GM12873 (cell line): ENCODE data around the gene ADNP2.

ENCODE experiments used
- TF ChIP-seq, protein P1 (sequence below): IDR thresholded peaks from 2 replicates; pipeline ENCODE4 v1.5.1; 2012; ENCODE audit warnings: low read depth, mild to moderate bottlenecking, moderate library complexity, low read length, control low read depth; ENCODE audit not compliant: insufficient read depth; ENCODE audit errors: missing control alignments

ADNP2 gene

DNA sequence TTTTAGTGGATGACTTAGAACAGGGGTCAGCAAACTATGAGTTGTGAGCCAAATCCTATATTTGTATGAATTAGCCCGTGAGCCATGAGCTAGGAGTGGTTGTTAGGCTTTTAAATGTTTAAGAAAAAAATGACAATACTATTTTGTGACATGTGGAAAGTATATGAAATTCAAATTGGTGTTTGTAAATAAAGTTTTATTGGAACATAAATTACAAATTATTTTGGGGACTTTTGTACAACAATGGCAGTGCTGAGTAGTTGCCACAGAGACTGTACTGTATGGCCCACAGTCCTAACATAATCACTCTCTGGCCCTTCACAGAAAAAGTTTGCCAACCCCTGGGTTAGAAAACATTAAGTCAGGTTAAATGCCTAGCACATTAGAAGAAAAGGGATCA, 26.1 kb downstream of the ADNP2 start:
- TF ChIP-seq, protein P1, sequence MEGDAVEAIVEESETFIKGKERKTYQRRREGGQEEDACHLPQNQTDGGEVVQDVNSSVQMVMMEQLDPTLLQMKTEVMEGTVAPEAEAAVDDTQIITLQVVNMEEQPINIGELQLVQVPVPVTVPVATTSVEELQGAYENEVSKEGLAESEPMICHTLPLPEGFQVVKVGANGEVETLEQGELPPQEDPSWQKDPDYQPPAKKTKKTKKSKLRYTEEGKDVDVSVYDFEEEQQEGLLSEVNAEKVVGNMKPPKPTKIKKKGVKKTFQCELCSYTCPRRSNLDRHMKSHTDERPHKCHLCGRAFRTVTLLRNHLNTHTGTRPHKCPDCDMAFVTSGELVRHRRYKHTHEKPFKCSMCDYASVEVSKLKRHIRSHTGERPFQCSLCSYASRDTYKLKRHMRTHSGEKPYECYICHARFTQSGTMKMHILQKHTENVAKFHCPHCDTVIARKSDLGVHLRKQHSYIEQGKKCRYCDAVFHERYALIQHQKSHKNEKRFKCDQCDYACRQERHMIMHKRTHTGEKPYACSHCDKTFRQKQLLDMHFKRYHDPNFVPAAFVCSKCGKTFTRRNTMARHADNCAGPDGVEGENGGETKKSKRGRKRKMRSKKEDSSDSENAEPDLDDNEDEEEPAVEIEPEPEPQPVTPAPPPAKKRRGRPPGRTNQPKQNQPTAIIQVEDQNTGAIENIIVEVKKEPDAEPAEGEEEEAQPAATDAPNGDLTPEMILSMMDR = no peak

DNA sequence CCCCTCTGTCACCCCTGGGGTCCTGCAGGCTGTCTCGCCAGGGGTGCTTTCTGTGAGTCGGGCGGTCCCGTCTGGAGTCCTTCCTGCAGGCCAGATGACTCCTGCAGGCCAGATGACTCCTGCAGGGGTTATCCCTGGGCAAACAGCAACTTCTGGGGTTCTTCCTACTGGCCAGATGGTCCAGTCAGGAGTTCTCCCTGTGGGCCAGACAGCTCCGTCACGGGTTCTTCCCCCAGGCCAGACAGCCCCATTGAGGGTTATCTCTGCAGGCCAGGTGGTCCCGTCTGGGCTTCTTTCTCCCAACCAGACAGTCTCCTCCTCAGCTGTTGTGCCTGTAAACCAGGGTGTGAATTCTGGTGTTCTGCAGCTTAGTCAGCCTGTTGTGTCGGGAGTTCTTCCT, 27.6 kb downstream of the ADNP2 start:
- TF ChIP-seq, protein P1 = no peak

DNA sequence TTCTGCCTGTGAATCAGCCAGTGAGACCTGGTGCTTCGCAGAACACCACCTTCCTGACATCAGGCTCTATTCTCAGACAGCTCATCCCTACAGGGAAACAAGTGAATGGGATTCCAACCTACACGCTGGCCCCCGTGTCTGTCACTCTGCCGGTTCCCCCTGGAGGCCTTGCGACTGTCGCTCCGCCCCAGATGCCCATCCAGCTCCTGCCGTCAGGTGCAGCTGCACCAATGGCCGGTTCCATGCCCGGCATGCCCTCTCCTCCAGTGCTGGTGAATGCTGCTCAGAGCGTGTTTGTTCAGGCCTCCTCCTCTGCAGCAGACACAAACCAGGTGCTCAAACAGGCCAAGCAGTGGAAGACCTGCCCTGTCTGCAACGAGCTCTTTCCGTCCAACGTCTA, 28.1 kb downstream of the ADNP2 start:
- TF ChIP-seq, protein P1 = no peak

DNA sequence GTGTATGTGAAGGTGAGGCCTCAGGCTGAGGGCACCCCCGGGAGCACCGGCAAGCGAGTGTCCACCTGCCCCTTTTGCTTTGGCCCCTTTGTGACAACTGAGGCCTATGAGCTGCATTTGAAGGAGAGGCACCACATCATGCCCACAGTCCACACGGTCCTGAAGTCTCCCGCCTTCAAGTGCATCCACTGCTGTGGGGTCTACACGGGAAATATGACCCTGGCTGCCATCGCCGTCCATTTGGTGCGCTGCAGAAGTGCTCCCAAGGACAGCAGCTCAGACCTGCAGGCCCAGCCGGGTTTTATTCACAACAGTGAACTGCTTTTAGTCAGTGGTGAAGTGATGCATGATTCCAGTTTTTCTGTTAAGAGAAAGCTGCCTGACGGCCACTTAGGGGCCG, 28.9 kb downstream of the ADNP2 start:
- TF ChIP-seq, protein P1 = no peak

DNA sequence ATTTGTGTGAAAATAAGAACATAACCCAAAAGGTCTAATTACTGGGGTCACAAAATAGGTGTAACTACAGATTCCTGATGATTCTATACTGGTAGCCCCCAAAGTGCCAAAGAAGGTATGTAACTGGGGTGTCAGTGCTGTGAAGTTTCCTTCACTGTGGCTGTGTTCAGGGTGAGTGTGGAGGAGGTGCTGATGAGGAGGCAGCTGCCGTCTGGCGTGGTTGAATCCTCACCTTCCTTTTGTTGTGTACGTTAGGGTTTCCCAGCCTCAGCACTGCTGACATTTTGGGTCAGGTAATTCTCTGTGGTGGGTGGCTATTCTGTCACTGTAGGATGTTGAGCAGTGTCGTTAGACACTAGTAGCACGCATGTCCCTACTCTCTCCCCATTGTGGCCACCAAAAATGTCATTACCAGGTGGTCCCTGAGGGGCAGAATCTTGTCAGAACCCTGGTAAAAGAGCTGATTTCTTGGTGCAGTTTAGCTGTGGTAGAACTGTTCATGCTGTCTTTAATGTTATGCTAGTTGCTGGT, 31.5 kb downstream of the ADNP2 start:
- TF ChIP-seq, protein P1 = no peak

DNA sequence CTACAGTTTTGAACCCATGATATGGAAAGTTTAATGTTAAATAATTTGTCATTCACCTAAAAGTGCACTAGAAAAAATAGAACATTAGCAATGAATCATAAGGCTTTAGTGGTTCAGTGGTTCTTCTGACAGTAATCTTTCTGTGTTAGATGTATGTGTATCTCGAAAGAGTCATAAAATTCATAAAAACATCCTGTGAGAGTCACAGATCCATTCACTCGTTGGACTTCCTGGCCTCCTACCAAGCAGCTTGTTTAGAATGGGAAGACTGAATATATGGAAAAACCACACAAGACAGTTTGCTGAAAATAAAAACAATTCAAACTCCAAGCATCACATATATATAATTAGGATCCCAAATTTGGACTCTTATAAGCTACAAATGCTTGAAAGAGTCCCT, 34.8 kb downstream of the ADNP2 start:
- TF ChIP-seq, protein P1 = no peak

DNA sequence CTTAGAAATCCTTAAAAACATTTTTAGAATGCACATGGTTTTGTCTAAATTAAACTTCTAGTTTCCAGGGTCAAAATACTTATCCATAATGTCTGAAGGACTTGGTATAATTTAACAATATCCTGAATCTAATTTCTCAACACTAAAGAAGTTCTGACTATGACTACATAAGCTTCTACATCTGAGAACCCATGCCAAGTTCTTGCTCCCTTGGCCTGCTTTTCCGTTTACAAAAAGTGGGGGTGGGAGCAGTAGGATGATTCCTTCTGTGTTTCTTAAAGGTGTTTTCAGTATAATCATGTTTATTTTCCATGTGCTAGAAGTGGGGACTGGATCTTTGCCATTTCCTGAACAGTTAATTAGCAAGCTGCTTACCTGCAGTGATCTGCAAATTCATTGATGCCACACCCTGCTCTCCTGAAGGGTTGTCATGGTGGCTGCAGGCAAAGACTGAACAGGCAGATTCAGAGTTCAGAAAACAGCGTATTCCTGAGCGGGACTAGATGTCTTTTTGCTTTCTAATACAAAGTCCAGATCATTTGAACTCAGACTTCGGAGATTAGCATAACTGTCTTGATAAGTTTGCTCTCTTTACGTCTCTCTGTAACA, 36.2 kb downstream of the ADNP2 start:
- TF ChIP-seq, protein P1 = no peak
